ENCODE results near the gene BEND7.
"Not testable (repeated sequence)": the region's sequence is repeated elsewhere in the genome, so short reads cannot be mapped to it uniquely, and the experiment has no call there.

The BEND7 gene, protein sequence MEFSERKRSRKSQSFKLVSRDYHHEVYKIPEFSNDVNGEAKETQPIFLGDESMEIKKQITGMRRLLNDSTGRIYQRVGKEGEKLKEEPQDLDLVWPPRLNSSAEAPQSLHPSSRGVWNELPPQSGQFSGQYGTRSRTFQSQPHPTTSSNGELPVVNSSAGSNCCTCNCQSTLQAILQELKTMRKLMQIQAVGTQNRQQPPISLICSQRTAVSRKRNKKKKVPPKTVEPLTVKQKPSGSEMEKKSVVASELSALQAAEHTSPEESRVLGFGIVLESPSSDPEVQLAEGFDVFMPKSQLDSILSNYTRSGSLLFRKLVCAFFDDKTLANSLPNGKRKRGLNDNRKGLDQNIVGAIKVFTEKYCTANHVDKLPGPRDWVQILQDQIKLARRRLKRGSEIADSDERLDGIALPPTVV

DNA sequence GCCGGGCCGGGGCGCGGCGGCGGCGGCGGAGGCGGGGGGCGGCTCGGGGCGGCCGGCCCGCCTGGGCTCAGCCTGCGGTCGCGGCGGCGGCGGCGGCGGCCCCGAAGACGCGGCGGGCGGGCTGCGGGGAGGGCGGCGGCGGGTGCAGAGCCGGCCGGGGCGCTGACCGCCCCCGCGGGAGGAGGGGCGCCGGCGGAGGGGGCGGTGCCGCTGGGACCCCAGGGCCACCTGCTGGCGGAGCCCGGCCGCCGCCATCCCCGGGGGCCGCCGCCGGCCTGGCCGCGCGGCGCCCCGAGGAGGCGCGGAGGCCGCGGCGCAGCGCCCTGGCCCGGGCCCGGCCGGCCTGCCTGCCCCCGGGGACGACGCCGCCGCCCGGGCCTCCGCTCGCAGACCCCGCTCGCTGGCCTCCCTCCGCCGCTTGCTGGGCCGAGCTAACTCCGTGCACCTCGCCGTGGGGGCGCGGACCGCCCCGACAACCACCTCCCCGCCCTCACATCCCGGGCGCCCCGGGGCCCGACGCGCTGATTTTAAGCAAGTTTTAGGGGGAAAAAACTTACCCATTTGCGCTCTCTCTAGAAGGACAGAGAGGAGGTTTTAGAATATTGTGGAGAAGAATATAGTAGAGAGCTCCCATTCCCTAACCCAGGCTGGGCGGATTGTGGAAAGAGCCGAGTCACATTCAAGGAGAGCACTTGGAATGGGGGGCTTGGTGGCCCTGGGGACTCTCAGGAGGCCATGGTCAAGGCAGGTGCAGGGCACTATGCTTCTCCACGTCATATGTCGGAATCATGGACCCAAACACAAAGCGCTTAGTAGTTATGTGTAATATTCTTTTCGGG, at the start of gene BEND7:
TSS of gene BEND7 (minus strand) at position 140 of the 839 bp plus-strand sequence. CDS start 481 bp downstream, outside the sequence.
- DNase-seq, result no peak

DNA sequence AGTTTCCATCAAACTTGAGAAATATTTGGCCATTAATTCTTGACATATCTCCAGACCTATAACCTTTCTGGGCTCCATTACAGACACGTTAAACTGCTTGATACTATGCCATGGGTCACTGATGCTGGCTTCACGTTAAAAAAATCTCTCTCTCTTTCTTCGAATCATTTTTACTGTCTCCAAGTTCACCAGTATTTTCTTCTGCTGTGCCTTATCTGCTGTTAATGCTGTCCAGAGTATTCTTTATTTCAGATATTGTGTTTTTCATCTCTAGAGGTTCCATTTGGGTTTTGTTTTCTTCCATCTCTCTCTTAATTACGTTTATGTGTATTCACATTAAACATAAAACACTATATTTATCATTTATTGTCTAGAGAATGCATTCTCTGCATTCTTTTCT, 45.1 kb upstream of the BEND7 start:
- DNase-seq, result no peak

DNA sequence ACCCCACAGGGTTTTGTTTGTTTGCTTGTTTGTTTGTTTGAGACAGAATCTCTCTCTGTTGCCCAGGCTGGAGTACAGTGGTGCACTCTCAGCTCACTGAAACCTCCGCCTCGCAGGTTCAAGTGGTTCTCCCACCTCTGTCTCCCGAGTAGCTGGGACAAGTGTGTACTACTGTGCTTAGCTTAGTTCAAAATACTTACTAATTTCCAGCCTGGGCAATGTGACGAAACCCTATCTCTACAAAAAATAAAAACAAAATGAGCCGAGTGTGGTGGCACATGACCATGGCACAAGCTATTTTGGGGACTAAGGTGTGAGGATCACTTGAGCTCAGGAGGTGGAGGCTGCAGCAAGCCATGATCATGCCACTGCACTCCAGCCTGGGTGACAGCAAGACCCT, 42.7 kb upstream of the BEND7 start:
- DNase-seq, result no peak

DNA sequence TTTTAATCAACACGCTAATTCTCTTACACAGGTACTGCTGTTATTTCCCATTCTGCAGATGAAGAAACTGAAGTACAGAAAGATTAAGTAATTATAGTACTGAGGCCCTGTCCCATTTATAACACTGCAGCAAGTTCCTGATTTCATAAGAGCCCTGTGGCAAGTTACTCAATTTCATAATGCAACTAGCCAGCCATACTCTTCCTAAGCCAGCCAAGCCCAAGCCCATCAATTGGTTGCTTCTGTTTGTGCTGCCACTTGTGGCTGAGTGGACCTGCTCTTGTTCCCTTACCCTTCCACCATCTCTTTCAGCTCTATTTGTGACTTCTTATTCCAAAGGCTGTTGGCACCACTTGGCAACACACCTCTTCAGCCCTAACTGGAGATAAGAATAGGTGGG, 38.2 kb upstream of the BEND7 start:
- DNase-seq, result no peak

DNA sequence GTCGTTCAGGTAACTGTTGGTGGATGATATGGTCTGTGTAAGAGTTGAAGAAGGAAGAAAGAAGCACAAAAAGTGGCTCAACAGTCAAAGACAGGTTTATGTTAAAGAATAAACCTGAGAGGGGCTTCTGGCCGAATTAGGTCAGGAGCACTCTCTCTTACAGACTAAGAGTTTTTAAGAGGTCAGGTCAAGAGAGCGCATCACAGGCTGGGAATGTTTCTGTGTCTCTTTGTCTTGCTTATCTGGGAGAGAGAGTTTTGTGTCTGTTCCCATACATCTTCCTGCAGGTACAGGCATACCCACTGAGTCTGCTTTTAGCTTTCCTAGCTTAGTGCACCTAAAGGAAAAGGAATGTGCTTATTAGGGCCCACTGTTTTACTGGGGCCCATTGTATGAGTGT, 35.8 kb upstream of the BEND7 start:
- no peak for DNase-seq

DNA sequence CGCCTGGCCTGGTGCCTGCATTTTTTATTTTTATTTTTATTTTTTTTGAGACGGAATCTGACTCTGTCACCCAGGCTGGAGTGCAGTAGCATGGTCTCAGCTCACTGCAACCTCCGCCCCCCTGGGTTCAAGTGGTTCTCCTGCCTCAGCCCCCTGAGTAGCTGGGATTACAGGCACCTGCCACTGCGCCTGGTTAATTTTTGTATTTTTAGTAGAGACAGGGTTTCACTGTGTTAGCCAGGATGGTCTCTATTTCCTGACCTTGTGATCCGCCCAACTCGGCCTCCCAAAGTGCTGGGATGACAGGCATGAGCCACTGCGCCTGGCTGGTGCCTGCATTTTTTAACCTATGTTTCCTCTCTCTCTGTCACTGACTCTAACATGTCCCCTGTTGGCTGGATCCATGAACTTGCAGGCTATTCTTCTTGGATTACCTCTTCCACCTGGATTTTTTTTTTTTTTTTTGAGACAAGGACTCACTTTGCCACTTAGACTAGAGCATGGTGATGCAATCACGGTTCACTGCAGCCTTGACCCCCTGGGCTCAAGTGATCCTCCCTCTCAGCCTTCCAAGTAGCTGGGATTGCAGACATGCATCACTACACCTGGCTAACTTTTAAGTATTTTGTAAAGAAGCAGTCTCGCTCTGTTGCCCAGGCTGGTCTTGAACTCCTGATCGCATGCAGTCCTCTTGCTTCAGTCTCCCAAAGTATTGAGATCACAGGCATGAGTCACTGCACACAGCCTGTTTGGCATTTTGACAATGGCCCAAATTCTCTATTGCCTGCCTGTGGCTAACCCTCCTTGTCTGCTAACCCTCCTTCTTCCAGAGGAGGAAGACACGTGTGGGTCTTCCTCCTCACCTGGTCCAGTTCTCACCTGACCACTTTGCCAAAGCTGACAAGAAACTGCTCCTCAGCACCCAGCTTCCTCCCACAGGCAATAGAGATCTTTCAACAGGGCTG, 34.9 kb upstream of the BEND7 start:
- no peak for DNase-seq

DNA sequence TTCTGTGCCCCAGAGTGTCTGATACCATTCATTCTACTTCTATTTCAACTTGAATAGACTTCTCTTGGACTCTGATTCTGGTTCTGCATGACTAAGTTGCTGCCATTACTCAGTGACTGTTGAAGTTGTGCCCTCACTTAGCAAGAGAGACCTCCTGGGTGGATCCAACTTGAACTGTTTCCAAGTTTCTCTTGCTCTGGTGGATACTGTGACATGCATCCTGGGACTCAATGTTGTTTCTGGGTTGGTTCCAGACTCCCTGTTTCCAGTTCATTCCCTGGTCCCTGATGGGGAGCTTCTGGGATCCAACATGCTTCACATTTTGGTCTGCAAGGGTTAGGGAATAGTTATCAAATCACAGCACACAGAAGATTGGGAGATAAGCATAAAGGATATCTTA, 31.8 kb upstream of the BEND7 start:
- DNase-seq, result no peak

DNA sequence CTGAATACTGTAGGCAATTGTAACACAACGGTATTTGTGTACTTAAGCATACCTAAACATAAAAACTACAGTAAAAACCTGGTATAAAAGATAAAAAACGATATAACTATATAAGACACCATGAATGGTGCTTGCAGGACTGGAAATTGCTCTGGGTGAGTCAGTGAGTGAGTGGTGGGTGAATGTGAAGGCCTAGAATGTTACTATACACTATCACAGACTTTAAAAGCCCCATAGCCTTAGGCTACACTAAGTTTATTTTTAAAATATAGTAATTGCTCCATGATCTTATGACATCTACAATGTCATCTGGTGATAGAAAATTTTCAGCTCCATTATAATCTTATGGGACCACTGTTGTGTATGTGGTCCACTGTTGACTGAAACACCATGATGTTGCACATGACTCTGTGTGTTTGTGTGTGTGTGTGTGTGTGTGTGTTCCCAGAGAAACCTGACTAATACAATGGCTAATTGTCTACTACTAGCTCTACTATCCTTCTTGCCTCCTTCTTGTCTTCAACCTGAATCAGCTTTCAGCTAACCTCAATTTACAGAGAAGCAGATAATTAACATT, 30.4 kb upstream of the BEND7 start:
- DNase-seq, result no peak

DNA sequence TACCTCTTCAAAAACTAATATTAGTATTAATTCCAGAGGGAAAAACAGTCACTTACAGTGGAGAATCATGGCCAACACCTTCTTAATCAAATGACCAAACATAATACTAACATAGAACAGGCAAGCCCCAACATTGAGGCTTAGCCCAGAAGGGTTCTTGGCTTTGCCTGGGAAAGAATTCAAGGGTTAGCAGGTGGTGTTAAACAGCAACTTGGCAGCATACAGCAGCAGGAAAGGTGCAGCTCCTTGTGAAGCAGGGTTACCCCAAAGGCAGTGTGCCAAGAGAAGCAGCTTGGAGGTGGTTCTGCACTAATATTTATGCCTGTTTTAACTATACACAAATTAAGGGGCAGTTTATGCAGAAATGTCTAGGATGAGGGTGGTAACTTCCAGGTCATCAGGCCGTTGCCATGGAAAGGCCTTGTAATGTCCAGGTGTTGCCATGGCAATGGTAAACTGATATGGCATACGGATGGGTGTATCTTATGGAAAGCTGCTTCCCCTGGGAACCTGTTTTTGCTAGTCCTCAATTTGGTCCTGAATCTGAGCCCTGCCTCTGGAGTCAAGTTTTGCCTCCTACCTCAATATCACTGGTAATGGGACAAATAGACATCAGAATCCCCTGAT, 27.2 kb upstream of the BEND7 start:
- DNase-seq, result no peak

DNA sequence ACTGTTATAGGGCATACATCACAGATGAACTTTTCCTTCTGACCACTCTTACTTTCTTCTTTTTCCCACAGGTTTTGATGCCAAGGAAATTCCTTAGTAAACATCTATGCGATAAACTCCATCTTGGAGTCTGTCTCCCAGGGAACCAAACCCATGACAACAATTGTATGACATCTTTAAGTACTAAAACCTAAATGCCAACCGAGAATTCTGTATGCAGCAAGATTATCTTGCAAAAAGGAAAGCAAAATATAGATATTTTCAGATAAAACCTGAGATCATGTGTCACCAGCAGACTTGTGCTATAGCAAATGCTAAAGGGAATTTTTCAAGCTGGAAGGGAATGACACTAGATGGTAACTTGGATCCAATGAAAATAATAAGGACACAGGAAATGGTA, 22.0 kb upstream of the BEND7 start:
- no peak for DNase-seq

DNA sequence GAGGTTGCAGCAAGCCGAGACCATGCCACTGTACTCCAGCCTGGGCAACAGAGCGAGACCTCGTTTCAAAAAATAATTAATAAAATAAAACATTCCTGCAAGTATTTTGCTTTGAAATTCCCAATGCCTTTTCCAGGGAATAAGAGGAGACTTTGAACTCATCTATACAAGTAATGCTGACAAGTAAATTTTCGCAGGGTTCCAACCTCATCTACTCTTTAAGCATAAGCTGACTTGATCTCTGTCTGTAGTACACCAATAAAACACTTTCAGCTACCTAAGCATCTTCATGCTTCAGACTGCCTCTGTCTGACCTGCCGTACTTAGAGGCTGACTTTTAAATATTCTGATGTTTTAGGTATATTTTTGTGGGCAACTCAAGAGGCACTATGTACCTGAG, 13.7 kb upstream of the BEND7 start:
- no peak for DNase-seq

DNA sequence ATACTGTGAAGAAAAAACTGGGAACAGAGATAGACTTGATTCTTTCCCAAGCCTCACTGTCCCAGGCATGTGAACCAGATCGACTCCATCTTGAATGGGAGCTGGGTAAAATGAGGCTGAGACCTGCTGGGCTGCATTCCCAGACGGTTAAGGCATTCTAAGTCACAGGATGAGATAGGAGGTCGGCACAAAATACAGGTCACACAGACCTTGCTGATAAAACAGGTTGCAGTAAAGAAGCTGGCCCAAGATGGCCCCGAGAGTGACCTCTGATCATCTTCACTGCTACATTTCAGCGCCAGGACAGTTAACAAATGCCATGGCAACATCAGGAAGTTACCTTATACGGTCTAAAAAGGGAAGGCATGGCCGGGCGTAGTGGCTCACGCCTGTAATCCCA, 9.2 kb upstream of the BEND7 start:
- DNase-seq, result not testable (repeated sequence)

DNA sequence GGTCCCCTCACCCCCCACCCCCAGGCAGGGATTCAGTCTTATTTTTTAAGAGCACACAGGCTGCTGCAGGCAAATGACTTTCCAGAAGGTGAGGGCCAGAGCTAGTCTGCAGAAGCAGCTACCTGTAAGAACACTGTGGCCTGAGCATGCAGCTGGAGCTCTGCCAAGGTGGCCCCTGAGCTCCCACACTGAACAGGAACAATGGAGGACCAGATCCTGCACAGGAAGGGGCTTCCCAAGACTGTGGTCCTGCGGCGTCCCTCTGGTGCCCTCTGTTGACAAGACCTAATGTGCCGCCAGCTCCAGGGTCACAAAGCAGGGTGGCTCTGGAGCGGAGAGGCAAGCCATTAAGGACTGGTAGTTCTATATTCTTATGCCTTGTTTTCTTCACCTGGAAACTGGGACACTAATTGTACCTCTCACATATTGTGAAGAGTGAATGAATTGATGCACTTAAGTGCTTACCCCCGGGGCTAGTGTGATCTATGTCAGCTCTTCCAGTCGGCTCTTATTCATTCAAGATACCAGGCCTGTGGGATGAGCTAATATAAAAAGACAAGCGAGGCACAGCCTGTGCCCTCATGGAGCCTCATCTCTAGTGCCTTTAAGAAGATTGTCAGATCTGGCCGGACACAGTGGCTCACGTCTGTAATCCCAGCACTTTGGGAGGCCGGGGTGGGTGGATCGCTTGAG, 8.0 kb upstream of the BEND7 start:
- DNase-seq, result peak; percentile 28

DNA sequence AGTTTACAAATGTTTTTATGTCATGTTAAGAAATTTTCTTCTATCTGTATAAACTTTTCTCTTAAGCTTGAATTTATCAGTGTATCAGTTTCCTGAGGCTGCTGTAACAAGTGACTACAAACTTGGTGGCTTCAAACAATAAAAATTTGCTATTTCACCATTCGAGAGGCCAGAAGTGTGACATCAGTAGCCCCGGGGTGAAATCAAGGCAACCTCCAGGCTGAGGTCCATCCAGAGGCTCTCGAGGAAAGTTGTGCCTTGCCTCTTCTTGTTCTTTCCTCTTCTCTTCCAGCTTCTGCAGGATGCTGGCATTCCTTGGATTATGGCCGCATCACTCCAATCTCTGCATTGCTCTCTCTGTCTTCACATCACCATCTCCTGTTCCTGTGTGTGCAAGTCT, 6.5 kb upstream of the BEND7 start:
- no peak for DNase-seq

DNA sequence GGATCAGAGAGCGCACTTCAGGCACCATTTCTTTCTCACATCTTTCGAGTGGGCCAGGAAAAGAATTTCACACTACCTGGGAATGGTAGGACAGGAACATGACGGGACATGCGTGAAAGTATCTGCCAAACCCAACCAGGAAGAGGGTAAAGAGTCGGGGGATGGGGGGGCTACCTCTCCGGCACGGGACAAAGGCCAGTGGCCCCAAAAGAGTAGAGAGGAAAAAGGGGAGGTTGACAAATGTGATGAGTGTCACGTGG, 830 bp upstream of the BEND7 start:
- no peak for DNase-seq

DNA sequence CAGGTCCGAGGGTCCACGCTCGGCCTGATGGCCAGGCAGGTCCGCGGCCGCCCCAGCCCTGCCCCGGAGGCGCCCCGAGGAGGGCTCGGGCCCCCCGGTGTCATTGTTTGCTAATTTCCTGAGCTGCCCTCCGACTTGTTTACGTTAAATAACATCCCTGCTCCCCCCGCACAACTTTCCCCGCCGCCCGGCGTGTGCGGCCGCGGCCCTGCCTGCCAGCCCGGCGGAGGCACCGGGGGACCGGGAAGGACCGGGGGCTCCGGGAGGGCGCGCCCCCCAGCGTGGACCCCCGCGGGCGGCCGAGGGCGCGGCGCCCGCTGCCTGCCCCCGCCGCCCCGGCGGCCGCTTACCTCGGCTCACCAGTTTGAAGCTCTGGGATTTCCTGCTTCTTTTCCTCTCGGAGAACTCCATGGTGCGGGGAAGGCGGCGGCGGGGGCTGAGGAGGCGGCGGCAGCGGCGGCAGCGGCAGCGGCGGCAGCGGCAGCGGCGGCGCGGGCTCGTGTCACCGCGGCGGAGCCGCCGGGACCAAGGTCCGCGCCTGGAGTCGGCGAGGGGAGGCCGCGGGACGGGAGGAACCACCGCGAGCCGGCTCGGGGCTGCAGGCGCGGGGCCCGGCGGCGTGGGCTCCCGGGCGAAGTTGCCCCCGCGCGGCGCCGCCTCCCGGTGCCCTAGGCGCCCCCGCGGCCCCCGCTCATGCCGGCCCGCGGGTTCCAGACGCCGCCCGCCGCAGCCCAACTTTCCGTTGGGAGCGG, 515 bp downstream of the BEND7 start:
- DNase-seq, result no peak

DNA sequence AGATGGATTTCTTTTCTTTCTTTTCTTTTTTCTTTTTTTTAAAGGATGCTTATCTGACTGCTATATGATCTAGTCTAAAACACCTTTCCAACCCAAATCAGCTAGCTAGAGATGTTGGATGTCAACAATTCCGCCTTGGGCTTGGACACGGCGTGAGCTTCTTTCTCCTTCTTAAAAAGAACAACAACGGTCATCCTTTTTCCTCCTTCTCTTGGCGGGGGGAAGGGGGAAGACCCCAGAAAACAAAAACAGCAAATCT, 1.0 kb downstream of the BEND7 start:
- no peak for DNase-seq

DNA sequence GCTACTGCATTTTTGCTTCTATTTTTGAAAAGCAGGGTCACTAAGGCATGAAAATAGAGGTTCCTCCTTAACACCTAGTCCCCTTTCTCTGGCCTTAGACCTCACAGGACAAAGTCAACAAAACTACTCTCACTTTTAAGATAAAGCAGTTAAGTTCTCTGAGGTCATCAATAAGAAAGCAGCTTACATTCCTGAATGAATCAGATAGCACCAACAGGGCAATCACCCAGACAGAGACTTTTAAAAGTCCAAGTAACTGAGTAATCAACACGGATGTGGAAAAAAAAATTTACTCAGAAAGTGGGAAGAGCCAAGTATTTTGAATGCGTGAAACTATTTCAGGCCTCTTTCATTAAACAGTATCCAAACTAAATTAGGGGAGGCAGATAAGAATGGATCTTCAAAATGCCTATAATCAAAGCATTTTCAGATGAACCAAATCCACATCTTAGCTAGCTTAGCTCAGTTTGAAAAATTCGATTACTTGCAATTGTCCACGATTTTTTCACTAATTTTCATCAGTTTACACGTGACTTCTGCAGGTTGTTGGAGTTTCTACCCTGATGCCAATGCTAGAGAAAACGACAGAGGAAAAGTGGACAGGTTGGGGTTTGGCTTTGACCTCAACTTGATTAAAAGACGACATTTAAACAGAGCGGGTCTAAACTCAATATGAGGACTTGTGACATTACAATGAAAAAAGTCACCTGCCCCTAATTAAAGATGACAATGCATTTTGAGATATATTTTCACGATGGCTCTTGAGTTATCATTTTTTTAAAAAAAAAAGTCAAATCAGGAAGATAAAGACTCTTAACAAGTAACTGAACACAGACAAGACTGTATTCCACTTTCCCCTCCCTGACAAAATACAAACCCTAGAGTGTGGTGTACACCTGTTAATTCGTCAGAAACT, 1.6 kb downstream of the BEND7 start:
- no peak for DNase-seq

DNA sequence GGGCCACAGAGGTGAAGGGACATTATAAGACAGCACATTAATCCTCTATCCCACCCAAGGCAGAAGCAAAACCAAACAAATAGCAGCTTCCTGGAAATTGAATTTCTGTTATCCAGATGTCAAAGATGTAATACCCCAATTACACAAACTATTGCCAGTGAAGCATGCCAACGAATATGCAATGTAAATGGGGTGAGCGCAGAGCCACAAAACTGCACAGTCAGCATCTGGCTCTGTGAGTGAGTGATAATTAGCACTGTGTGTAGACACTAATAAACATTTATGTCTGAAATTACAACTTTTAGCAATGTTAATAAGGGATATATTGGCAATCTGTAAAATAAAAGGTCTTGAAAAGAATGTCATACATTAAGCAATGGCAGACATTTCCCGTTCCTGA, 3.2 kb downstream of the BEND7 start:
- no peak for DNase-seq

DNA sequence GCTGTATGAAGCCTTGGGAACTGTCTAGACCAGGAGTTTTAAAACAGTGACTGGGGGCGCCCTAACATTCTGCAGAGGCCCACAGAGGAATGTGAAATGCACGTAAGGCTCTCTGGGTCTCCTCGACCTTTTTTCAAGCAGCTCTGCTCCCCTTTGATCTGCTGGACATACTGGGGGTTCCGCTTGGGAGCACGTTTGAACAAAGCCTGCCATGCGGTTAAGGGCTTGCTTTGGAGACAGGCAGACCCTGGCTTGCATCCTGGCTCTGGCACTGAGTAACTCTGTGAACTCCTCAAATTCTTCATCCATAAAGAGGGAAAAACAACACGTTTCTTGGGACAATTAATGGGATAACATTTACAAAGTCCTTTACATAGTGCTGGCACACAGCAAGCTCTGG, 7.8 kb downstream of the BEND7 start:
- no peak for DNase-seq
